Sigmoid colon (tissue), 4 donors: Measurements from ENCODE around the gene INHBE.
"Not testable (repeated sequence)": the region's sequence is repeated elsewhere in the genome, so short reads cannot be mapped to it uniquely, and the experiment has no call there.

Experiments used
- CTCF ChIP-seq, 4 experiments: fragments of 450-650 bp in 3 of 4; fragments of 200-600 bp in 1 of 4; IDR thresholded peaks; one replicate each; pipeline ENCODE4 v1.5.1; 2016 to 2019; ENCODE audit warnings: antibody characterized with exemption in 4 of 4, mild to moderate bottlenecking in 3 of 4, moderate library complexity in 2 of 4
- POLR2AphosphoS5 ChIP-seq, 4 donors: sonication (generic); formaldehyde crosslinking; IDR thresholded peaks; one replicate each; pipeline ENCODE4 v1.6.1; 2017; ENCODE audit warnings: antibody characterized with exemption in 4 of 4

DNA sequence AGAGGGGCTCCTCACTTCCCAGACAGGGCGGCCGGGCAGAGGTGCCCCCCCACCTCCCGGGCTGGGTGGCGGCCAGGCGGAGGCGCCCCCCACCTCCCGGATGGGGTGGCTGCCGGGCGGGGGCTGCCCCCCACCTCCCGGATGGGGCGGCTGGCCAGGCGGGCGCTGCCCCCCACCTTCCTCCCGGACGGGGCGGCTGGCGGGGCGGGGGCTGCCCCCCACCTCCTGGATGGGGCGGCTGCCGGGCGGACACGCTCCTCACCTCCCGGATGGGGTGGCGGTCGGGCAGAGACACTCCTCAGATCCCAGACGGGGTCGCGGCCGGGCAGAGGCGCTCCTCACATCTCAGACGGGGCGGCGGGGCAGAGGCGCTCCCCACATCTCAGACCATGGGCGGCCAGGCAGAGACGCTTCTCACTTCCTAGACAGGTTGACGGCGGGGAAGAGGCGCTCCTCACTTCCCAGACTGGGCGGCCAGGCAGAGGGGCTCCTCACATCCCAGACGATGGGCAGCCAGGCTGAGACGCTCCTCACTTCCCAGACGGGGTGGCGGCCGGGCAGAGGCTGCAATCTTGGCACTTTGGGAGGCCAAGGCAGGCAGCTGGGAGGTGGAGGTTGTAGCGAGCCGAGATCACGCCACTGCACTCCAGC lies 40.1 kb downstream of the INHBE start:
- TF ChIP-seq CTCF, POLR2AphosphoS5 (IDR thresholded peaks at IDR 0.05): not testable (repeated sequence)
